ENCODE data around the gene DACH2. TPM values are rescaled to one million over a fixed set of nuclear protein-coding genes. Genes with fewer than 3 reads are reported as not detected.

The DACH2 gene
- total and polyA plus RNA-seq, 4 donors: 0.13 TPM; not detected in 3

DNA sequence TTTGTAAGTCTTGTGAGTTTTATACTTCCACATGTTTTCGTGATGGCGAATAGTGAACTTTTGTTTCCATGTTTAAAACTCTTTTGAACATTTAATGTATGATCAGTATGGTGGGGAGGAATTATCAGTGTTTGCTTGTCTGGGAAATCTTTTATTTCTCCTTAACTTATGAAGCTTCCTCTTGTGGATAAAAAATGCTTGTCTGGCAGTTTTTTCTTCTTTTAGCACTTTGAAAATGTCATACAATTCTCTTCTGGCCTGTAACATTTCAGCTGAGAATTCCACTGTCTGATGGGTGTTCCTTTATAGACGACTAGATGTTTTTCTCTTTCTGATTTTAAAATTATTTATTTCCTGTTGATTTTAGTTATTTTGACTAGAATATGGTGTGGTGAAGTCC is 576.0 kb downstream of the DACH2 start:
- WGBS, 2 donors: 57 to 69% methylated on average over 3 of the region's 3 CpGs
- no peak for DNase-seq
- H3K36me3 ChIP-seq (ENCODE audit: control insufficient read depth in 1 of 2, insufficient read depth in 2 of 2, low read length in 1 of 2): no peaks in the 10 kb centered on the region

DNA sequence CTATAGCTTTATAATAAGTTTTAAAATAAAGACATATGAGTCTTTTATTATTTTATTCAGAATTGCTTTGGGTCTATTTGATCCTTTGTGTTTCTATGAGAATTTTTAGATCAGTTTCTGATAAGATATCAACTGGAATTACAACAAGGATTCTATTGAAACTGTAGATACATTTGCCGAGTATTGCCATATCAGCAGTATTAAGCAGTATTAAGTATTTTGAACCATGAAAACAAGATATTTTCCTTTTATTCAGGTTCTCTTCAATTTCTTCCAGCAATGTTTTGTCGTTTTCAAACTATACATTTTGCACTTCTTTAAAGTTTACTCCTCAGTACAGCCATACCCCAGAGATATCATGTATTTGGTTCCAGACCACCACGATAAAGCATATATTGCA is 598.8 kb downstream of the DACH2 start:
- ATAC-seq (ENCODE audit: low FRiP score) (no peak), DNase-seq (no peak)
- no peaks in the 10 kb centered on the region for H3K4me1 ChIP-seq (ENCODE audit: control insufficient read depth in 1 of 2, insufficient read depth in 2 of 2, low read length in 2 of 2)
- no peak overlapping the region for H3K27ac ChIP-seq (ENCODE audit: low read depth in 1 of 2, low read length in 2 of 2)
- WGBS, 2 donors: 73 to 93% methylated on average over 3 of the region's 3 CpGs
- no peaks in the 10 kb centered on the region for H3K27me3 ChIP-seq (ENCODE audit: control insufficient read depth in 1 of 2, insufficient read depth in 2 of 2, low read length in 1 of 2)
- intact Hi-C loops (cut with DNase I): no loop called here
- no peaks in the 10 kb centered on the region for H3K36me3 ChIP-seq (ENCODE audit: control insufficient read depth in 1 of 2, insufficient read depth in 2 of 2, low read length in 1 of 2)
- H3K4me3 ChIP-seq (ENCODE audit: low read length in 2 of 2): no peak overlapping the region
- H3K9me3 ChIP-seq (ENCODE audit: control insufficient read depth, low read length): no peaks in the 10 kb centered on the region

More for the DNA sequence above, 576.0 kb downstream of the DACH2 start:
- H3K4me1 ChIP-seq (ENCODE audit: control insufficient read depth in 1 of 2, insufficient read depth in 2 of 2, low read length in 2 of 2): no peaks in the 10 kb centered on the region
- H3K27me3 ChIP-seq (ENCODE audit: control insufficient read depth in 1 of 2, insufficient read depth in 2 of 2, low read length in 1 of 2): no peaks in the 10 kb centered on the region
- H3K4me3 ChIP-seq (ENCODE audit: low read length in 2 of 2): no peak overlapping the region
- intact Hi-C loops (cut with DNase I): no loop called here
- no peak overlapping the region for H3K27ac ChIP-seq (ENCODE audit: low read depth in 1 of 2, low read length in 2 of 2)
- no peak for ATAC-seq (ENCODE audit: low FRiP score)
- no peaks in the 10 kb centered on the region for H3K9me3 ChIP-seq (ENCODE audit: control insufficient read depth, low read length)

DNA sequence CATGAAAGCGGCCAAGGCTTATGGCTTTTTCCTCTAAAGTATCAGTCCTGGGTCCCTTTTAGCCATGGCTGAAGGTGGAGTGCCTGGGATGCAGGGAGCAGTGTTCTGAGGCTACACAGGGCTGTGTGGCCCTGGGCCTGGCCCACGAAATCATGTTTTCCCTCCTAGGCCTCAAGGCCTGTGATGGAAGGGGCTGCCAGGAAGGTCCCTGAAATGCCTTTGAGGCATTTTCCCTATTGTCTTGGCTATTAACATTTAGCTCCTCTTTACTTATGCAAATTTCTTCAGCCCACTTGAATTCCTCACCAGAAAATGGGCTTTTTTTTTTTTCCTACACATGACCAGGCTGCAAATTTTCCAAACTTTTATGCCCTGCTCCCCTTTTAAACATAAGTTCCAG is 657.0 kb downstream of the DACH2 start:
- intact Hi-C loops (cut with DNase I): no loop called here
- Histone ChIP-seq H3K27ac (ENCODE audit: low read depth in 1 of 2, low read length in 2 of 2) (no peak overlapping the region), H3K36me3 (ENCODE audit: control insufficient read depth in 1 of 2, insufficient read depth in 2 of 2, low read length in 1 of 2) (no peaks in the 10 kb centered on the region), H3K9me3 (ENCODE audit: control insufficient read depth, low read length) (no peaks in the 10 kb centered on the region), H3K4me3 (ENCODE audit: low read length in 2 of 2) (no peak overlapping the region), H3K4me1 (ENCODE audit: control insufficient read depth in 1 of 2, insufficient read depth in 2 of 2, low read length in 2 of 2) (no peaks in the 10 kb centered on the region), H3K27me3 (ENCODE audit: control insufficient read depth in 1 of 2, insufficient read depth in 2 of 2, low read length in 1 of 2) (no peaks in the 10 kb centered on the region)
- WGBS, 2 donors: 78 to 82% methylated on average over 2 of the region's 2 CpGs
- peak; percentile 36 for ATAC-seq (ENCODE audit: low FRiP score)
- no peak for DNase-seq

DNA sequence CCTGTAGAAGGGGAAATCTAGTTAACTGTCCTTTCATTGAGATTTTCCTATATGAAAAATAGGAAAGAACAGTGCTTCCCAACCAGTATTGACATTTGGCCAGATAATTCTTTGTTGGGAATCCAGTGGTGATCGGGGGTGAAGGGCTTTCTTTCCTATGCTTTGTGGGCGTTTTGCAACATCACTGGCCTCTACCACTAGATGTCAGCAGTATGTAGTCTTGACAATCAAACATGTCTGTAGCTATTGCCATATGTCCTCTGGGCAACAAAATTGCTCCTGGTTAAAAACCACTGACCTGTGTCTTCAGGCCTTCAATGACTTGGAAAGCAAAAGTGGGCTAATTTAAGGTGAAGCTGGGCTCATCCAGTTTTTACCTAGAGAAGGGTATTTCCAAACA is 658.5 kb downstream of the DACH2 start:
- no peaks in the 10 kb centered on the region for H3K9me3 ChIP-seq (ENCODE audit: control insufficient read depth, low read length)
- DNase-seq (no peak), ATAC-seq (ENCODE audit: low FRiP score) (no peak)
- no peaks in the 10 kb centered on the region for H3K27me3 ChIP-seq (ENCODE audit: control insufficient read depth in 1 of 2, insufficient read depth in 2 of 2, low read length in 1 of 2)
- no peak overlapping the region for H3K4me3 ChIP-seq (ENCODE audit: low read length in 2 of 2)
- WGBS, 2 donors: 45 to 63% methylated on average over 2 of the region's 2 CpGs
- intact Hi-C loops (cut with DNase I): no loop called here
- no peak overlapping the region for H3K27ac ChIP-seq (ENCODE audit: low read depth in 1 of 2, low read length in 2 of 2)
- no peaks in the 10 kb centered on the region for H3K4me1 ChIP-seq (ENCODE audit: control insufficient read depth in 1 of 2, insufficient read depth in 2 of 2, low read length in 2 of 2)
- no peaks in the 10 kb centered on the region for H3K36me3 ChIP-seq (ENCODE audit: control insufficient read depth in 1 of 2, insufficient read depth in 2 of 2, low read length in 1 of 2)

DNA sequence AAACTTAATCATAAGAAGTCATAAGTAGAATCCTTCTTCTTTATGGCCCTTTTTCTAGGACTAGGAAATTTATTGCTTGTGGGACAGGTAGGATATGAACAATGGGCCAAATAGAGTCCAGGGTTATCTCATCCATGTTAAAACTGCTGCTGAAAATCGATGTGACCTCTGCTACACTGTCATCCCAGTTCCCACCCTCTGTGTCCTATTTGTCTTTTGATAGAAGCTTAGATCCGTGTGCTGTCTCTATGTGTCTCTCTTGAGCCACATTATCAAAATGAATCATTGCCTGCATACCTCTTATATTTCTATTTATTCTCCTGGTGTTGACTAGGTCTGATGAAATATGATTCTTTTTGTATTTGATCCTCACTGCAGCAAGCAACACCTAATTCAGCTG is 661.4 kb downstream of the DACH2 start:
- H3K27me3 ChIP-seq (ENCODE audit: control insufficient read depth in 1 of 2, insufficient read depth in 2 of 2, low read length in 1 of 2): no peaks in the 10 kb centered on the region
- intact Hi-C loops (cut with DNase I): no loop called here
- no peak for ATAC-seq (ENCODE audit: low FRiP score)
- WGBS, 2 donors: 13 to 44% methylated on average over 2 of the region's 2 CpGs
- DNase-seq: no peak
- H3K4me3 ChIP-seq (ENCODE audit: low read length in 2 of 2): no peak overlapping the region
- H3K9me3 ChIP-seq (ENCODE audit: control insufficient read depth, low read length): no peaks in the 10 kb centered on the region
- H3K36me3 ChIP-seq (ENCODE audit: control insufficient read depth in 1 of 2, insufficient read depth in 2 of 2, low read length in 1 of 2): no peaks in the 10 kb centered on the region
- no peaks in the 10 kb centered on the region for H3K4me1 ChIP-seq (ENCODE audit: control insufficient read depth in 1 of 2, insufficient read depth in 2 of 2, low read length in 2 of 2)
- no peak overlapping the region for H3K27ac ChIP-seq (ENCODE audit: low read depth in 1 of 2, low read length in 2 of 2)

DNA sequence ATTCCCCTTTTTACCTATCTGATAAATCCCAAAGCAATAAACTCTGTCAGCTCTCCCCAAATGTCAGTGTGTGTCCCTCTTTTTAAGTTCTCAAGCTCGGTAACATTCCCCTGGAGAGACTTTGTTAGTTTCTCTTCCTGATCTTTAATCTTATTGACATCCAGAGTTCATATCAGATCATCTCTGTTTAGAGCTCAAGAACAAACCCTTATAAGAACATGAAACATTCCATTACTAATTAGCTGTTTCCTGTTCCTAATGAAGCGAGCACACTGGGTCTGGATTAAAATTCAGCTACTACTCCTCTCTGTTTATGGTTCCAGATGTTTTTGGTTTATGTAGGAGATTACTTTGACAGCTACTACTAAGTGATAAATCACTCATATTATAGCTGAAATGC is 681.5 kb downstream of the DACH2 start:
- Histone ChIP-seq H3K4me3 (ENCODE audit: low read length in 2 of 2) (no peak overlapping the region), H3K27ac (ENCODE audit: low read depth in 1 of 2, low read length in 2 of 2) (no peak overlapping the region), H3K9me3 (ENCODE audit: control insufficient read depth, low read length) (no peaks in the 10 kb centered on the region), H3K4me1 (ENCODE audit: control insufficient read depth in 1 of 2, insufficient read depth in 2 of 2, low read length in 2 of 2) (no peaks in the 10 kb centered on the region), H3K36me3 (ENCODE audit: control insufficient read depth in 1 of 2, insufficient read depth in 2 of 2, low read length in 1 of 2) (no peaks in the 10 kb centered on the region), H3K27me3 (ENCODE audit: control insufficient read depth in 1 of 2, insufficient read depth in 2 of 2, low read length in 1 of 2) (no peaks in the 10 kb centered on the region)
- WGBS, 2 donors: 45 to 46% methylated on average over 2 of the region's 2 CpGs
- ATAC-seq (ENCODE audit: low FRiP score) (no peak), DNase-seq (no peak)
- intact Hi-C loops (cut with DNase I): no loop called here

DNA sequence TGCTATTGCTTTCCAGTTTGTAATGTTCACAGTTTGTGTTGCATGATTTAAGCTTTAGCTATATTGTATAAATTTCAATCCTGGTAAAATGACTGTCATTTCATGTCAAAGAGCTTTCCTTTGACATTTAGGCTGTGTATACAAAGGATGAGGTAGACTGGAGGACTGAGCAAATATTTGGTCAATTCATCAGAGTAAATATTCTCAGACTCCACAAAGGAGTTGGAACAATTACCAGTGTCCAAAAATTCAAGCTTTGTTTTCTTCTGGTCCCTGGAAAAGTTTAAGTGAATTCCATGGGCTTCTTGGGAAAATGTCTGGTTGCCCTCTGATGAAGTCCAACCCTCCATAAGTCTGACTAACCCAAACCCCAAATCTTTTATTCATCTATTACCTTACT is 682.4 kb downstream of the DACH2 start:
- ATAC-seq (ENCODE audit: low FRiP score) (no peak), DNase-seq (no peak)
- Histone ChIP-seq H3K36me3 (ENCODE audit: control insufficient read depth in 1 of 2, insufficient read depth in 2 of 2, low read length in 1 of 2) (no peaks in the 10 kb centered on the region), H3K27ac (ENCODE audit: low read depth in 1 of 2, low read length in 2 of 2) (no peak overlapping the region), H3K4me3 (ENCODE audit: low read length in 2 of 2) (no peak overlapping the region), H3K9me3 (ENCODE audit: control insufficient read depth, low read length) (no peaks in the 10 kb centered on the region), H3K27me3 (ENCODE audit: control insufficient read depth in 1 of 2, insufficient read depth in 2 of 2, low read length in 1 of 2) (no peaks in the 10 kb centered on the region), H3K4me1 (ENCODE audit: control insufficient read depth in 1 of 2, insufficient read depth in 2 of 2, low read length in 2 of 2) (no peaks in the 10 kb centered on the region)
- intact Hi-C loops (cut with DNase I): no loop called here

DNA sequence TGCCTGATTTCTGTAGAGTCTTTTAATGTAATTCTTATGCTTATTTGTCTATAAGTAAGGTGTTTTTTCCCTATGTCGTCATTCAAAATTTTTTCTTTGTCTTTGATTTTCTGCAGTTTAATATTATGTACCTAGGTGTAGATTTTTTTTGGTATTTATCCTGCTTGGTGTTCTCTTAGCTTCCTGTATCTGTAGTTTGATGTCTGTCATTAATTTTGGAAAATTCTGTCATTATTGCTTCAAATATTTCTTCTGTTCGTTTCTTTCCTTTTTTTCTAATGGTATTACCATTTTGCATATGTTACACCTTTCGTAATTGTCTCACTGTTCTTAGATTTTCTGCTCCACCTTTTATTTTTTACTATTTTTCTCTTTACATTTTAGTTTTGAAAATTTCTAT is 696.9 kb downstream of the DACH2 start:
- no peaks in the 10 kb centered on the region for H3K4me1 ChIP-seq (ENCODE audit: control insufficient read depth in 1 of 2, insufficient read depth in 2 of 2, low read length in 2 of 2)
- intact Hi-C loops (cut with DNase I): no loop called here
- H3K27me3 ChIP-seq (ENCODE audit: control insufficient read depth in 1 of 2, insufficient read depth in 2 of 2, low read length in 1 of 2): no peaks in the 10 kb centered on the region
- ATAC-seq (ENCODE audit: low FRiP score) (no peak), DNase-seq (no peak)
- H3K27ac ChIP-seq (ENCODE audit: low read depth in 1 of 2, low read length in 2 of 2): no peak overlapping the region
- no peak overlapping the region for H3K4me3 ChIP-seq (ENCODE audit: low read length in 2 of 2)
- H3K9me3 ChIP-seq (ENCODE audit: control insufficient read depth, low read length): no peaks in the 10 kb centered on the region
- no peaks in the 10 kb centered on the region for H3K36me3 ChIP-seq (ENCODE audit: control insufficient read depth in 1 of 2, insufficient read depth in 2 of 2, low read length in 1 of 2)
- WGBS, 2 donors: 52 to 53% methylated on average over 3 of the region's 3 CpGs

Measured in aorta (tissue), 5 donors.